ENCODE data around the gene MOB3A.

Gene MOB3A

DNA sequence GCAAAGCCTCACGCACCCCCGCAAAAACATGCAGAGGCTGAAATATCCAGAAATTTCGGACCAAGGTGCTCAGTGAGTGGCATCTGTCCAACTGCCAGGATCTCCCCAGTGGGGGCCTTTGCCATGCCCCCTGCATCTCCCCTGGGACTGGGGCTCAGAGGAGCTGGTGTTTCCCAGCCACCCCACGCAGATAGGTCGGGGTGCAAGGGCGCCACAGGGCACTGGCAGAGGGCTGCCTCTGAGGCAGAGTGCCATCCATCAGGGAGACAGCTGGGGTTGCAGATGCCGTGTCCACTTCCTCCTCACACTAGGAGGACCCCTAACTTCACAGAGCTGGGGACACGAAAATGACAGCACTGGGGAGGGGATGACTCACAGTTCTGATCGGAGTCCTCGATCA lies 26.9 kb upstream of the MOB3A start:
- no peak for DNase-seq

DNA sequence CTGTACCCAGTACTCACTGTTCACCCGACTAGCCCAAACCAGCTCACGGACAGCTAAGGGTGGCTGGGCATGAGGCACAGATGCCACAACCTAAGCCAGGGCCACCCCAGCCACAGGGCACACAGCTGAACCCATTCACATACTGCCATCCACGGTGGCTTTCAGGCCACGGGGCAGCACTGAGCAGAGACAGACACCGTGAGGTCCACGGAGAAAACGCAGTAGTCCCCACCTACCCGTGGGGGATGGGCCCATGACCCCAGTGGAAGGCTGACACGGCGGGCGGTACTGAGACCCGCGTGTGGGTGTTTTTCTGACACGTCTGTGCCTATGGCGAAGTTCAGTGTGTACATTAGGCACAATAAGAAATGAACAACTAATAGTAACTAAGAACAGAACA lies 26.1 kb upstream of the MOB3A start:
- no peak for DNase-seq

- DNase-seq, result no peak
Observed at GRCh38 chr19:2121416-2122051, 25.4 kb upstream of the MOB3A start.

DNA sequence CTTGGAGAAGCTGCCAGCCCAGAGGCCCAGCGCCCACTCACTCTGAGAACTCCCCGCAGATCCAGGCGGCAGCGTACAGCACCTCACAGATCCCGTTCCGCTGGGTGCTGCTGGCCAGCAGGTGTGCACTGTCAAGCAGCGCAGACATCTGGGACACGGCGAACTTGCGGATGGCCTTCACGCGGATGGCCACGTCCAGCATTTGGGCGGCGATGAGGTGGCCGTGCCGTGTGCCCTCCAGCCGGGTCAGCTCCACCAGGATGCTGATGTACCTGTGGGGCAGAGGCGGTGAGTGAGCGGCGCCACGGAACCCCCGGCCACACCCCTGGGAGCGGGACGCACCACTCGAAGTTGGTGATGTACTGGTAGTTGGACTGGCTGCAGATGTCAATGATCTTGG lies 24.7 kb upstream of the MOB3A start:
- DNase-seq, result no peak

GRCh38 chr19:2119921-2120785 lies 24.0 kb upstream of the MOB3A start:
- DNase-seq, result no peak

- no peak for DNase-seq
Observed at GRCh38 chr19:2118438-2118837, 22.3 kb upstream of the MOB3A start.

DNA sequence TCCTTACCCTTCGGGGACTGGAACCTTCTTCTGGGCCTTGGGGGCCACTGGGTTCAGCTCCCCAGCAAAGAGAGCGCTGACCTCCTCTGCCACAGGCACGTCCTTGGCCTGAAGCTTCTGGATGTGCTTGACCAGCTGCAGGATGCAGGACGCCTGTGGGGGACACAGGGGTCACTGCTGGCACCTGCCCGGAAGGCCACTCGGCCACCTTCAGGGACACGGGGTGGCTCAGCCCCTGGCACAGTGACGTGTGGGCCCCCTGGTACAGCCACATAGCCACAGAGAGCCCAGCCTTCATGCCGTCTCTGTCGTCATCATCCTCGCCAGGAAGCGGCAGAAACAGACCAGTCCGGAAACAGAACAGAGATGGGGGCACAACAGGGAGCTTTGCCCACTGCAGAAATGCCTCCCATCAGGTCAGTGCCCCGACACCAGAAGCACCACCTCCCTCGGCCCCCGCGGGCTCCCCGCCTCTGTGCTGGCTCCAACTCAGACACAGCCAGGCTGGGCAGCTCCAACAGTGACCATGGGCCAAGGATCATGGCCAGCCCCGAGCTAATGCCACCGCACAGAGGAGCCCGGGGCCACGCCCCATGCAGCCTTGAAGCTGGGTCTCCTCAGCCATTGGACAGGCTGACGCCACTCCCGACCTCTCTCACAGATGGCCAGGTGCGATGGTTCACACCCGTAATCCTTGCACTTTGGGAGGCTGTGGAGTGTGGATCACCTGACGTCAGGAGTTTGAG lies 21.3 kb upstream of the MOB3A start:
- DNase-seq, result no peak

DNA sequence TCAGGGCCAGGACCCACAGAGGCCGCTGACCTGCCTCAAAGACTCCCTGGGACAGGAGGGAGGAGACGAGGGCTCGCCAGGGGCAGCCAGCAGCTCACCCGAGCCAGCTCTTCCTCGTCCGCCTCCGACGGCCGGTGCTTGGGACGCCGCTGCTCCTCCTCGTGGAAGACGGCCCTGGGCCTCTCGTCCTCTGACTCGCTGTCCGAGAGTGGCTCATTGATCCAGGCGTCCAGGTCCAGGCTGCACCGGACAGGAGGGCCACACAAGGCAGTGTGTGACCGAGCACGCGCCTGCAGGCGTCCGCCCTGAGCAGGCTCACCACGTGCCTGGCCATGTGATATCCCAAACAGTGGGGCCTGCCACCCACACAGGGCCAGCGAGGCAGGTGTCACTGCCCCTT lies 20.4 kb upstream of the MOB3A start:
- no peak for DNase-seq

DNA sequence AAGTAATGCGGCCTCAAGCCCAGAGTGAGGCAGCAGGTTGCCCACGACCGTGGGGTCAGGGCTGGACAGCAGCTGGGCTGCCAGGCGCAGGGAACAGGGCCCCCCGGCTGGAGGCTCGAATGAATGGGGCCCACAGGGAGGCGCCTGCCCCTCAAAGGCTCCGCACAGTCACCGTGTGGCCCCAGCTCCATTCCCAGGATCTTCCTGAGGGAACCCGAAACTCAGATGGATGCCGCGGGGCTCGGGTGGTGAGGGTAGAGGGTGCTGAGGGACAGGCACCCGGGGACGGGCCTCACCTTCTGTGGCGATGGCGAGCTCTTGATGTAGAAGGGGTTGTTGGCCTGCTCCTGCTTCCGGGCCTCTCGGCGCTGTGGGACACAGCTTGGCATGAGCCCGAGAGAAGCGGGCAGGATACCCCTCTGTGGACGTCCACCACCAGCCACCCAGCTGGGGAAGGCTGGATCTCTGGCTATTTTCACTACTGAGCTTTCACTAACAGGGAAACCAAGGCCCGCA lies 19.8 kb upstream of the MOB3A start:
- DNase-seq, result no peak

DNA sequence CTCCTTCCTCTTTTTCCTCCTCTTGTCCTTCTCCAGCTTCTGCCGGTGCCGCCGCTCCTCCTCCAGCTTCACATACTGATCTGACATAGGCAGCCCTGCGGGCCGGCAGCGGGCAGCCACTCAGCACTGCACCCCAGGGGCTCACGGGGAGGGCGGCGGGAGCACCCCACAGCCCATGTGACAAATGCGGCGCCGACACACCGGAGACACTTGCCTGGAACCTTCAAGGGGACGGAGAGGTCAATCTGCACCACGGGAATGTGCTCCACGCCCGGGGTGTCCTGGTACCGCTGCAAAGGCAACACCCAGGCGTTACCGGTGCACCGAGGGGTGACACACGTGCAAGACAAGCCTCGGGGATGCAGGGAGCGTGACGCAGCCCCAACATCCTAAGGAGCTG lies 19.2 kb upstream of the MOB3A start:
- DNase-seq, result no peak

DNA sequence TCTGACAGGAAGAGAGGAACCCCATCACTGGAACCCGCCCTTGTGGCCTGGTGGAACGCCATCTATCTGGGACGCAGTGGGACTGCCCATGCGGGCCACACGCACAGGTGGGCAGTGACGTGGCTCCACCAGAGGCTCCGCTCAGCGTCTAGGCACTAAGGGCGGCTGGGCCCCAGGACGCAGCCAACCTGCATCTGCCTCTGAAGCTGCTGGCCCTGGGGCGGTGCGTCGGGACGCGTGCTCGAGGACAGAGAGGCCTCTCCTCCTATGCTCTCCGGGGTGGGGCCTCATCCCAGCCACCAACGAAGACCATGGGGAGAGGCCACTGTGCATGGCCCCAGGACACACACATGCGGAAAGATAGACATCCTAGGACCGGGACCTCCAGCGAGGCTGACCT lies 18.7 kb upstream of the MOB3A start:
- DNase-seq, result no peak

GRCh38 chr19:2114218-2114617 lies 18.1 kb upstream of the MOB3A start:
- no peak for DNase-seq

- no peak for DNase-seq
Observed at GRCh38 chr19:2113439-2114211, 17.5 kb upstream of the MOB3A start.

- DNase-seq, result no peak
Observed at GRCh38 chr19:2112516-2113320, 16.6 kb upstream of the MOB3A start.

- no peak for DNase-seq
Observed at GRCh38 chr19:2111886-2112285, 15.8 kb upstream of the MOB3A start.

DNA sequence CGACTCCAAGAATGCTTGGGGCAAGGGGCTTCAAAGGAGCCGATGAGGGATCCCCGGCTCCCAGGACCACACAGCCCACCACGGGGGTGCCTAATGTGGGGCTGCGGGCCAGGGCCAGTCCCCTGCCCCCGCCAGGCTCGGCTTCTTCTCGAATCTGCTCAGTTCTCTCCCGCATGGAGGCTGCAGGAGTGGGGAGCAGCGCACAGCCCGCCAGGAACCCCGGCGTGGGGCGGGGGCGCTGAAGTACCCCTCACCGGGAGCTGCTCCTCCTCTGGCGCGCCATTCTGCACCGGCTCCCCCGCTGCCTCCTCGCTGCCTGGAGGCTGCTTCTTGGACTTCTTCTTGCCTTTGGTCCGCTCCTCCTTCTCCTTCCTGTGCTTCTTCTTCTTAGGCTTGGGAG lies 15.3 kb upstream of the MOB3A start:
- DNase-seq, result no peak

- no peak for DNase-seq
Observed at GRCh38 chr19:2110822-2111221, 14.7 kb upstream of the MOB3A start.

GRCh38 chr19:2109046-2109864 lies 13.1 kb upstream of the MOB3A start:
- DNase-seq, result no peak

DNA sequence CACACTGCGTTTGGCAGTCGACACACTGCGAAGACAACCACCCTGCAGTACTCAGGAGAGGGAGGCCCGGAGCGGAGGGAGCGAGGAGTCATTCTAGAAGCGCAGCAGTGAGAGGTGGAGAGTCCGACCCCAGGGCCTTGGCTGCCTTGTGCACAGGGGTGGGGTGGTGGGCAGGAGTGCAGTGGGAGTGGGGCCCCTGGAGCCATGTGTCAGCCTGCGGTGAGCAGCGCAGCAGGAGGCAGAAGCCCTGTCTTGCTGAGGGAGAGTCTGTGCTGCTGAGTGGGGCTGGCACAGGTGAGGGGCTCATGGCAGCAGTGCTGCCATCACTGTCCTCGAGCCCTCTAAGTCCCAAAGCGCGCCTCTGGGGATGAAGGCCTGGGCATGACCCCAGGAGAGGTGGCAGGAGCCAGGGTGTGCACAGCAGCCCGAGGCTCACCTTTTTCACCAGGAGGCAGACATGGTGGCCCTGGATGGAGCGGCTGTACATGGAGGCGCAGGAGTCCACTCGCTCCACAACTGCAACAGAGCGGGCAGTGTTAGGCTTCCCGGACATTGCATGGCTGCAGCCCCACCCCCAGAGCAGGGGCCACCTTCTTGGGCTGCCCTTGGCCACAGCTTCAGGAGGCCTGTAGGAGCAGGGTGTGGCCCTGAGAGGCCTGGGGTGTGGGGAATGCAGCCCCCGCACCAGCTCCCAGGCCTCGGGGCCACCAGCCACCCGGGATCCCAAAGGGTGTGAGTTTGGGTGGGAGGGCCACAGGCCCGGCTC lies 12.3 kb upstream of the MOB3A start:
- DNase-seq, result no peak

- DNase-seq, result no peak
Observed at GRCh38 chr19:2103045-2103707, 7.0 kb upstream of the MOB3A start.
